HepG2 (cell line): ENCODE measurements around the gene CXXC5. TPM values are rescaled to one million over a fixed set of nuclear protein-coding genes. Genes with fewer than 3 reads are reported as not detected.

Experiments
- AGO1 ChIP-seq: fragments of 200-400 bp; formaldehyde crosslinking; IDR thresholded peaks from 2 replicates; pipeline ENCODE4 v1.6.1; 2017; ENCODE audit warnings: mild to moderate bottlenecking, low read depth, low read length, moderate library complexity; ENCODE audit not compliant: poor library complexity, severe bottlenecking
- ARHGAP35 ChIP-seq: sonication (generic); formaldehyde crosslinking; IDR thresholded peaks from 2 replicates; pipeline ENCODE4 v1.9.0; 2022; ENCODE audit warnings: mild to moderate bottlenecking, inconsistent platforms, moderate library complexity, missing genetic modification reagents, borderline replicate concordance
- ELF3 ChIP-seq: IDR thresholded peaks from 2 replicates; pipeline ENCODE4 v1.6.1; 2016; ENCODE audit warnings: missing genetic modification reagents, missing compliant biosample characterization
- ERF ChIP-seq: IDR thresholded peaks from 2 replicates; pipeline ENCODE4 v1.6.1; 2018; ENCODE audit warnings: missing biosample characterization, missing genetic modification reagents
- ETV5 ChIP-seq: IDR thresholded peaks from 2 replicates; pipeline ENCODE4 v1.6.1; 2018; ENCODE audit warnings: missing biosample characterization, missing genetic modification reagents, inconsistent platforms, borderline replicate concordance
- KAT8 ChIP-seq: IDR thresholded peaks from 2 replicates; pipeline ENCODE4 v1.6.1; 2016; ENCODE audit warnings: missing genetic modification reagents, missing compliant biosample characterization
- MZF1 ChIP-seq: sonication (generic); formaldehyde crosslinking; IDR thresholded peaks from 2 replicates; pipeline ENCODE4 v1.8.1; 2023; ENCODE audit warnings: mild to moderate bottlenecking, missing genetic modification reagents, borderline replicate concordance
- PRDM15 ChIP-seq: sonication (generic); formaldehyde crosslinking; IDR thresholded peaks from 2 replicates; pipeline ENCODE4 v1.4.0; 2020; ENCODE audit warnings: missing genetic modification reagents
- REPIN1 ChIP-seq: sonication (generic); formaldehyde crosslinking; IDR thresholded peaks from 2 replicates; pipeline ENCODE4 v1.8.0; 2022; ENCODE audit warnings: missing genetic modification reagents, low read depth, mild to moderate bottlenecking, borderline replicate concordance
- RORA ChIP-seq: sonication (generic); formaldehyde crosslinking; IDR thresholded peaks from 2 replicates; pipeline ENCODE4 v1.5.0; 2020; ENCODE audit warnings: mild to moderate bottlenecking, missing genetic modification reagents, moderate library complexity
- SP1 ChIP-seq, 2 experiments: fragments of 450-650 bp in 1 of 2; sonication (generic) in 1 of 2; formaldehyde crosslinking in 1 of 2; IDR thresholded peaks; 2 replicates each; pipeline versions ENCODE4 v1.4.0 to v1.6.1; 2016 to 2020; ENCODE audit warnings: missing genetic modification reagents in 1 of 2
- SP2 ChIP-seq: sonication (generic); formaldehyde crosslinking; IDR thresholded peaks from 2 replicates; pipeline ENCODE4 v1.5.1; 2020; ENCODE audit warnings: mild to moderate bottlenecking, missing genetic modification reagents
- STAT5B ChIP-seq: sonication (generic); formaldehyde crosslinking; IDR thresholded peaks from 2 replicates; pipeline ENCODE4 v1.4.0; 2020; ENCODE audit warnings: missing genetic modification reagents
- YY1 ChIP-seq: IDR thresholded peaks from 2 replicates; pipeline ENCODE4 v1.6.1; 2011; ENCODE audit warnings: low read length, low read depth, moderate library complexity, mild to moderate bottlenecking; ENCODE audit not compliant: insufficient read depth, insufficient replicate concordance
- ZEB1 ChIP-seq: IDR thresholded peaks from 2 replicates; pipeline ENCODE4 v1.6.1; 2012; ENCODE audit warnings: mild to moderate bottlenecking, low read depth, inconsistent platforms; ENCODE audit not compliant: insufficient replicate concordance
- ZNF546 ChIP-seq: sonication (generic); formaldehyde crosslinking; conservative IDR thresholded peaks from 2 replicates; pipeline ENCODE4 v1.8.1; 2023; ENCODE audit warnings: mild to moderate bottlenecking, missing genetic modification reagents
- ZNF552 ChIP-seq: sonication (generic); formaldehyde crosslinking; IDR thresholded peaks from 2 replicates; pipeline ENCODE4 v1.9.0; 2022; ENCODE audit warnings: missing genetic modification reagents, mild to moderate bottlenecking, borderline replicate concordance
- ZNF598 ChIP-seq: sonication (generic); formaldehyde crosslinking; IDR thresholded peaks from 2 replicates; pipeline ENCODE4 v1.5.1; 2020; ENCODE audit warnings: mild to moderate bottlenecking, missing genetic modification reagents, borderline replicate concordance
- ZNF660 ChIP-seq: sonication (generic); formaldehyde crosslinking; IDR thresholded peaks from 2 replicates; pipeline ENCODE4 v1.5.1; 2020; ENCODE audit warnings: mild to moderate bottlenecking, low read depth, missing genetic modification reagents, borderline replicate concordance
- ZNF784 ChIP-seq: sonication (generic); formaldehyde crosslinking; IDR thresholded peaks from 2 replicates; pipeline ENCODE4 v1.5.1; 2020; ENCODE audit warnings: missing genetic modification reagents, mild to moderate bottlenecking, borderline replicate concordance
- polyA plus RNA-seq, 8 experiments: library from polyadenylated mRNA; depleted of rRNA in 3 of 8; stranded (reverse) in 7 of 8; unstranded in 1 of 8; fragments of >200 nt; fragmentation: Illumina TruSeq in 4 of 8; extraction: Trizol in 4 of 8; gene quantifications; 2 replicates each; pipeline versions ENCODE4 v1.2.1 to v1.2.3, GENCODE V29; 2011 to 2016; ENCODE audit warnings: low read depth in 4 of 8, missing spikeins in 1 of 8, mixed read lengths in 1 of 8; ENCODE audit not compliant: insufficient read depth in 1 of 8
- total RNA-seq, 5 experiments: library from RNA; depleted of rRNA; stranded (reverse); fragments of >200 nt; fragmentation: Illumina TruSeq; extraction: Trizol; gene quantifications; 2 replicates each; pipeline ENCODE4 v1.2.3, GENCODE V29; 2016; ENCODE audit warnings: low read depth in 1 of 5
- TF ChIP-seq, protein P1 (sequence below): sonication (generic); formaldehyde crosslinking; IDR thresholded peaks from 2 replicates; pipeline ENCODE4 v1.9.0; 2021; ENCODE audit warnings: missing genetic modification reagents, borderline replicate concordance

Gene CXXC5
- total and polyA plus RNA-seq, 2 of the 13 experiments (the other 11 are each of a cell fraction or from before 2014, with no cell fraction given): 32.3 to 33.0 TPM

GRCh38 chr5:139637438-139638089 is 10.6 kb upstream of the CXXC5 start (continued):
- peak; percentile 63; the same call in 1 of the 2 replicates for TF ChIP-seq ELF3 (CRISPR knock-in tag)
- no peak for TF ChIP-seq RORA (CRISPR knock-in tag)
- peak; percentile 89; the same call in 1 of the 2 replicates for TF ChIP-seq ZNF598 (CRISPR knock-in tag)
- peak; percentile 87 for TF ChIP-seq ETV5 (CRISPR knock-in tag)
- TF ChIP-seq PRDM15 (CRISPR knock-in tag): peak; percentile 99
- peak; percentile 67; the same call in 1 of the 2 replicates for TF ChIP-seq ZNF784
- TF ChIP-seq ERF (CRISPR knock-in tag): peak; percentile 84
- TF ChIP-seq SP2 (CRISPR knock-in tag): peak; percentile 48; the same call in 1 of the 2 replicates
- peak; percentile 75; the same call in 1 of the 2 replicates for TF ChIP-seq KAT8 (CRISPR knock-in tag)
- TF ChIP-seq YY1: peak; percentile 88
- no peak for TF ChIP-seq ZNF660 (CRISPR knock-in tag)
- TF ChIP-seq, protein P1, sequence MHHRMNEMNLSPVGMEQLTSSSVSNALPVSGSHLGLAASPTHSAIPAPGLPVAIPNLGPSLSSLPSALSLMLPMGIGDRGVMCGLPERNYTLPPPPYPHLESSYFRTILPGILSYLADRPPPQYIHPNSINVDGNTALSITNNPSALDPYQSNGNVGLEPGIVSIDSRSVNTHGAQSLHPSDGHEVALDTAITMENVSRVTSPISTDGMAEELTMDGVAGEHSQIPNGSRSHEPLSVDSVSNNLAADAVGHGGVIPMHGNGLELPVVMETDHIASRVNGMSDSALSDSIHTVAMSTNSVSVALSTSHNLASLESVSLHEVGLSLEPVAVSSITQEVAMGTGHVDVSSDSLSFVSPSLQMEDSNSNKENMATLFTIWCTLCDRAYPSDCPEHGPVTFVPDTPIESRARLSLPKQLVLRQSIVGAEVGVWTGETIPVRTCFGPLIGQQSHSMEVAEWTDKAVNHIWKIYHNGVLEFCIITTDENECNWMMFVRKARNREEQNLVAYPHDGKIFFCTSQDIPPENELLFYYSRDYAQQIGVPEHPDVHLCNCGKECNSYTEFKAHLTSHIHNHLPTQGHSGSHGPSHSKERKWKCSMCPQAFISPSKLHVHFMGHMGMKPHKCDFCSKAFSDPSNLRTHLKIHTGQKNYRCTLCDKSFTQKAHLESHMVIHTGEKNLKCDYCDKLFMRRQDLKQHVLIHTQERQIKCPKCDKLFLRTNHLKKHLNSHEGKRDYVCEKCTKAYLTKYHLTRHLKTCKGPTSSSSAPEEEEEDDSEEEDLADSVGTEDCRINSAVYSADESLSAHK (CRISPR knock-in tag): no peak
- peak; percentile 88; the same call in 1 of the 2 replicates for TF ChIP-seq ARHGAP35
- peak; percentile 81 for TF ChIP-seq REPIN1 (CRISPR knock-in tag)
- TF ChIP-seq MZF1: no peak
- TF ChIP-seq ZEB1: no peak
- no peak for TF ChIP-seq AGO1
- 0 out of 2 replicates have a peak, but pooled peaks have one; percentile 77 for TF ChIP-seq ZNF546 (CRISPR knock-in tag)
- TF ChIP-seq STAT5B: no peak
- no peak for TF ChIP-seq ZNF552 (CRISPR knock-in tag)
- no peak for TF ChIP-seq SP1 (IDR thresholded peaks at IDR 0.05)
- TF ChIP-seq SP1 (CRISPR knock-in tag; IDR thresholded peaks at IDR 0.05): peak; percentile 49; the same call in 1 of the 2 replicates
